ENCODE results near the gene FARS2. TPM values are rescaled to one million over a fixed set of nuclear protein-coding genes. Genes with fewer than 3 reads are reported as not detected.

FARS2 gene
- total RNA-seq, 1 experiment from 2014 or later, result 15.0 TPM

GRCh38 chr6:5276581-5276980, 15.3 kb downstream of the FARS2 start:
- ATAC-seq (peak; percentile 43), DNase-seq (ENCODE audit: low spot score) (no peak)
- Mint-ChIP-seq H3K4me3 (no peak overlapping the region), H3K36me3 (no peaks in the 10 kb centered on the region), H3K4me1 (peaks cover 20% of the 10 kb centered on the region), H3K27ac (no peak overlapping the region), H3K27me3 (ENCODE audit: low read depth) (no peaks in the 10 kb centered on the region), H3K9me3 (no peaks in the 10 kb centered on the region)
- ChIA-PET POLR2A (no interaction called here), CTCF (interaction anchor here (1.5 kb wide), 1 partner anchor 26 kb away, joined by 5 read pairs; no protein-coding TSS in a partner anchor)
- TF ChIP-seq ZNF281 (CRISPR knock-in tag; IDR thresholded peaks at IDR 0.05) (no peak), RORB (CRISPR knock-in tag; IDR thresholded peaks at IDR 0.05) (no peak), OVOL2 (CRISPR knock-in tag; IDR thresholded peaks at IDR 0.05; ENCODE audit: borderline replicate concordance) (no peak), ARID4B (CRISPR knock-in tag; IDR thresholded peaks at IDR 0.05; ENCODE audit: borderline replicate concordance) (no peak), FOXK1 (CRISPR knock-in tag; IDR thresholded peaks at IDR 0.05) (no peak), ZNF532 (CRISPR knock-in tag; IDR thresholded peaks at IDR 0.05; ENCODE audit: borderline replicate concordance) (no peak), ATF1 (CRISPR knock-in tag; IDR thresholded peaks at IDR 0.05) (no peak), IRF2 (CRISPR knock-in tag; IDR thresholded peaks at IDR 0.05; ENCODE audit: borderline replicate concordance, low read depth) (no peak), ZNF396 (CRISPR knock-in tag; IDR thresholded peaks at IDR 0.05; ENCODE audit: borderline replicate concordance) (no peak), NFE2L1 (CRISPR knock-in tag; IDR thresholded peaks at IDR 0.05) (no peak), CBFB (CRISPR knock-in tag; IDR thresholded peaks at IDR 0.05; ENCODE audit: low read depth) (no peak), ZNF232 (CRISPR knock-in tag; IDR thresholded peaks at IDR 0.05) (no peak), ZBTB21 (CRISPR knock-in tag; IDR thresholded peaks at IDR 0.05; ENCODE audit: borderline replicate concordance) (no peak), KAT7 (CRISPR knock-in tag; IDR thresholded peaks at IDR 0.05; ENCODE audit: borderline replicate concordance) (no peak), E2F5 (CRISPR knock-in tag; IDR thresholded peaks at IDR 0.05) (no peak), ZNF423 (CRISPR knock-in tag; IDR thresholded peaks at IDR 0.05) (no peak), PREB (CRISPR knock-in tag; IDR thresholded peaks at IDR 0.05; ENCODE audit: borderline replicate concordance) (no peak), TCF7 (CRISPR knock-in tag; IDR thresholded peaks at IDR 0.05; ENCODE audit: low read depth) (no peak), ZNF317 (CRISPR knock-in tag; IDR thresholded peaks at IDR 0.05; ENCODE audit: borderline replicate concordance, low read depth) (no peak)

Measured in WTC11 (cell line).